GM12878 (cell line): Measurements from ENCODE around the gene HCFC1. TPM values are rescaled to one million over a fixed set of nuclear protein-coding genes. Genes with fewer than 3 reads are reported as not detected.

Experiments
- ATAC-seq: fragments of 200-7000 bp; cut with Tn5 transposase; 3 replicates; pipeline ENCODE4 v1.9.1; 2020; ENCODE audit warnings: mild to moderate bottlenecking, moderate library complexity
- BruUV-seq: library from RNA; stranded (reverse); fragments of 400-500 nt; replicated peaks from 2 replicates; lab custom pipeline; 2021; lab: Mats Ljungman, UMichigan
- CTCF ChIA-PET: fragments of 300-600 bp; sonication (Branson Sonifier 250); formaldehyde crosslinking; extraction: SDS; loops from one replicate; lab custom pipeline; 2021; ENCODE audit warnings: inconsistent platforms; lab: Yijun Ruan, JAX
- POLR2A ChIA-PET: fragments of 350-600 bp; formaldehyde crosslinking; extraction: SDS; loops from one replicate; lab custom pipeline; 2021; ENCODE audit warnings: inconsistent platforms; lab: Charles Lee
- RAD21 ChIA-PET: fragments of 300-600 bp; sonication (Branson Sonifier 250); formaldehyde crosslinking; loops from one replicate; lab custom pipeline; 2023; ENCODE audit warnings: antibody characterized with exemption; ENCODE audit not compliant: unreplicated experiment; lab: Charles Lee
- SMC1A ChIA-PET: fragments of 300-600 bp; sonication (Branson Sonifier 250); formaldehyde crosslinking; loops from one replicate; lab custom pipeline; 2023; ENCODE audit not compliant: unreplicated experiment, uncharacterized antibody; lab: Charles Lee
- DNase-seq: peaks from one replicate; pipeline ENCODE4 v3.0.0-alpha.2; 2011; ENCODE audit warnings: low read depth, low spot score
- FAIRE-seq: peaks from 3 replicates; lab custom pipeline; 2011; peaks lifted over from hg19 to GRCh38; lab: Jason Lieb, UNC
- H2AFZ ChIP-seq: 2 replicates; pipeline ENCODE4 v1.6.0; 2011; ENCODE audit warnings: low read depth, low read length, control low read depth; ENCODE audit not compliant: control insufficient read depth
- H3K27ac ChIP-seq: 2 replicates; pipeline ENCODE4 v1.5.1; 2011; ENCODE audit warnings: control low read depth; ENCODE audit not compliant: control insufficient read depth, insufficient read depth
- H3K27me3 ChIP-seq, 2 experiments: replicated peaks in 1 of 2; 2 replicates each; pipeline versions ENCODE4 v1.6.0 to v1.6.1; 2011; ENCODE audit warnings: low read length in 1 of 2; ENCODE audit not compliant: control insufficient read depth in 2 of 2, insufficient read depth in 2 of 2
- H3K36me3 ChIP-seq, 2 experiments: 2 replicates each; pipeline ENCODE4 v1.5.1; 2011; ENCODE audit warnings: low read length in 1 of 2; ENCODE audit not compliant: control insufficient read depth in 2 of 2, insufficient read depth in 2 of 2
- H3K4me1 ChIP-seq: 2 replicates; pipeline ENCODE4 v1.6.1; 2011; ENCODE audit warnings: mild to moderate bottlenecking, low read length, moderate library complexity, mixed read lengths; ENCODE audit not compliant: control insufficient read depth, insufficient read depth
- H3K4me2 ChIP-seq: 2 replicates; pipeline ENCODE4 v1.6.0; 2011; ENCODE audit warnings: control low read depth; ENCODE audit not compliant: control insufficient read depth, insufficient read depth
- H3K4me3 ChIP-seq: fragments of 200-600 bp; sonication (generic); 2 replicates; pipeline ENCODE4 v1.5.1; 2016
- H3K79me2 ChIP-seq: 2 replicates; pipeline ENCODE4 v1.6.0; 2011; ENCODE audit warnings: low read length; ENCODE audit not compliant: control insufficient read depth, insufficient read depth
- H3K9ac ChIP-seq: 2 replicates; pipeline ENCODE4 v1.8.0; 2011; ENCODE audit warnings: low read length, control low read depth, mixed read lengths; ENCODE audit not compliant: control insufficient read depth, insufficient read depth
- H3K9me3 ChIP-seq: replicated peaks from 3 replicates; pipeline ENCODE4 v1.5.1; 2011; ENCODE audit warnings: mild to moderate bottlenecking, low read length; ENCODE audit not compliant: control insufficient read depth, insufficient read depth
- H4K20me1 ChIP-seq: 2 replicates; pipeline ENCODE4 v1.6.0; 2011; ENCODE audit not compliant: control insufficient read depth, insufficient read depth
- ATF7 ChIP-seq: fragments of 450-650 bp; IDR thresholded peaks from 2 replicates; pipeline ENCODE4 v1.6.1; 2016; ENCODE audit warnings: low read depth, mild to moderate bottlenecking
- CBX5 ChIP-seq: sonication (generic); IDR thresholded peaks from 2 replicates; pipeline ENCODE4 v1.6.1; 2016; ENCODE audit warnings: low read depth, moderate library complexity, mild to moderate bottlenecking, inconsistent platforms
- FOXK2 ChIP-seq: fragments of 450-650 bp; IDR thresholded peaks from 2 replicates; pipeline ENCODE4 v1.6.1; 2017; ENCODE audit warnings: mild to moderate bottlenecking, moderate library complexity
- HDAC2 ChIP-seq: fragments of 200-600 bp; sonication (generic); IDR thresholded peaks from 2 replicates; pipeline ENCODE4 v1.6.1; 2017
- MEF2A ChIP-seq: IDR thresholded peaks from 2 replicates; pipeline ENCODE4 v1.6.1; 2011; ENCODE audit warnings: low read depth, mild to moderate bottlenecking, low read length, moderate library complexity; ENCODE audit not compliant: insufficient read depth
- NR2C1 ChIP-seq: fragments of 450-650 bp; IDR thresholded peaks from 2 replicates; pipeline ENCODE4 v1.6.1; 2017; ENCODE audit warnings: antibody characterized with exemption, mild to moderate bottlenecking, moderate library complexity
- POLR2A ChIP-seq: IDR thresholded peaks from 2 replicates; pipeline ENCODE4 v1.6.1; 2011; ENCODE audit warnings: low read depth, mild to moderate bottlenecking, low read length
- SMC3 ChIP-seq: IDR thresholded peaks from 2 replicates; pipeline ENCODE4 v1.6.1; 2011; ENCODE audit warnings: low read length, improper control_type of control experiment, borderline replicate concordance
- USF2 ChIP-seq: IDR thresholded peaks from 2 replicates; pipeline ENCODE4 v1.6.1; 2011; ENCODE audit warnings: low read depth, low read length, improper control_type of control experiment, borderline replicate concordance
- YY1 ChIP-seq: IDR thresholded peaks from 2 replicates; pipeline ENCODE4 v1.6.1; 2011; ENCODE audit warnings: low read depth, mild to moderate bottlenecking, low read length
- WGBS: methylation state at CpG from one replicate; pipeline ENCODE4 v1.1.6; 2016; ENCODE audit warnings: low lambda C conversion rate; ENCODE audit not compliant: insufficient replicate concordance, insufficient coverage; ENCODE audit errors: missing lambda C conversion rate; 5-methylcytosine and 5-hydroxymethylcytosine counted together
- in situ Hi-C: fragments of 300-500 bp; cut with MboI; formaldehyde crosslinking; loops from 9 replicates; pipeline ENCODE4 v1.14.3; 2018; ENCODE audit warnings: mixed read lengths
- intact Hi-C: fragments of 100-400 bp; cut with micrococcal nuclease; formaldehyde crosslinking; loops from one replicate; pipeline ENCODE4 v1.14.2; 2022; ENCODE audit not compliant: unreplicated experiment
- polyA plus RNA-seq, 11 experiments: library from polyadenylated mRNA; depleted of rRNA in 4 of 11; unstranded in 6 of 11; stranded (reverse) in 5 of 11; fragments of >200 nt; fragmentation: Nextera tagmentation in 4 of 11; fragmentation: Illumina TruSeq in 1 of 11; extraction: Ambion mirVana in 4 of 11; extraction: Trizol in 1 of 11; gene quantifications; 1 replicate in 1 of 11; 2 replicates in 10 of 11; pipeline versions ENCODE4 v1.2.1 to v1.2.3, GENCODE V29; 2011 to 2016; ENCODE audit warnings: inconsistent platforms in 2 of 11, missing spikeins in 2 of 11, low read depth in 1 of 11
- total RNA-seq, 4 experiments: library from RNA; depleted of rRNA in 3 of 4; stranded (reverse); fragments of >200 nt in 3 of 4; fragmentation: Illumina TruSeq in 1 of 4; extraction: Trizol in 1 of 4; gene quantifications; 2 replicates each; pipeline versions ENCODE4 v1.2.1 to v1.2.3, GENCODE V29; 2013 to 2021

HCFC1 gene
- total and polyA plus RNA-seq, 10 of the 15 experiments (the other 5 are each of a cell fraction or from before 2014, with no cell fraction given) = 3.9 to 92.7 (median 23.5) TPM

GRCh38 chrX:153953342-153953830 lies 18.2 kb downstream of the HCFC1 start (continued):
- TF ChIP-seq CBX5 (no peak), FOXK2 (no peak), USF2 (no peak), SMC3 (peak; percentile 89), YY1 (peak; percentile 69; the same call in 1 of the 2 replicates), HDAC2 (no peak), NR2C1 (no peak), ATF7 (no peak)

- ChIA-PET POLR2A (interaction anchor here (0.5 to 0.9 kb wide), 2 partner anchors 15 to 57 kb away, joined by 3 to 4 read pairs; no protein-coding TSS in a partner anchor), RAD21 (interaction anchor here (1.1 kb wide), 1 partner anchor 28 kb away, joined by 3 read pairs; no protein-coding TSS in a partner anchor), SMC1A (interaction anchor here (0.5 kb wide), 1 partner anchor 159 kb away, joined by 3 read pairs; no protein-coding TSS in a partner anchor), CTCF (interaction anchor here (0.6 to 1.8 kb wide), 7 partner anchors 16 to 802 kb away, joined by 3 to 5 read pairs (median 4); partner anchors contain the start of genes ARHGAP4 and NAA10)
- FAIRE-seq (no peak), ATAC-seq (no peak), DNase-seq (no peak)
- no peak overlapping the region for H3K9ac ChIP-seq
- no peaks in the 10 kb centered on the region for H3K27me3 ChIP-seq
- peaks cover 7 to 65% of the 10 kb centered on the region in 2 experiments for H3K36me3 ChIP-seq
- no peak overlapping the region for H3K4me3 ChIP-seq
- in situ Hi-C loops (no loop called here), intact Hi-C loops (loop anchor here (1.0 to 5.0 kb wide), 2 partner anchors 188 to 395 kb away; partner anchors contain the start of gene PLXNB3)
- no TSS peak for BruUV-seq
- 93% methylated on average over 31 of the region's 32 CpGs for WGBS
- no peaks in the 10 kb centered on the region for H4K20me1 ChIP-seq
- no peaks in the 10 kb centered on the region for H3K9me3 ChIP-seq
- H3K4me2 ChIP-seq = no peak overlapping the region
- H2AFZ ChIP-seq = no peak overlapping the region
- TF ChIP-seq MEF2A (no peak), POLR2A (peak; percentile 35; the same call in 1 of the 2 replicates)
- no peaks in the 10 kb centered on the region; the same call in 1 of the 2 replicates for H3K79me2 ChIP-seq
- peak overlapping the region; percentile 37; the same call in 1 of the 2 replicates for H3K27ac ChIP-seq
- H3K4me1 ChIP-seq = no peaks in the 10 kb centered on the region
These were observed 19.1 kb downstream of the HCFC1 start for GRCh38 chrX:153952373-153953026.
